ENCODE data around the gene ZNF385B.

The ZNF385B gene

GRCh38 chr2:179539124-179539511 lies 322.3 kb downstream of the ZNF385B start:
- peaks cover 0 to 6% (median 5%) of the 10 kb centered on the region in 5 donors for H3K9me3 ChIP-seq (ENCODE audit: control insufficient read depth in 5 of 5, low read length in 5 of 5)
- H3K27me3 ChIP-seq (ENCODE audit: control insufficient read depth in 5 of 5, insufficient read depth in 4 of 5, low read length in 5 of 5), result no peaks in the 10 kb centered on the region
- no peaks in the 10 kb centered on the region for H3K36me3 ChIP-seq (ENCODE audit: control insufficient read depth in 5 of 5, insufficient read depth in 5 of 5, low read length in 5 of 5)
- H3K4me3 ChIP-seq (ENCODE audit: low read depth in 1 of 5, low read length in 5 of 5), result no peak overlapping the region
- H3K9ac ChIP-seq (ENCODE audit: low read length in 5 of 5), result no peak overlapping the region
- no peaks in the 10 kb centered on the region for H3K4me1 ChIP-seq (ENCODE audit: control insufficient read depth in 5 of 5, insufficient read depth in 5 of 5, low read length in 5 of 5)
- H3K27ac ChIP-seq (ENCODE audit: low read depth, low read length), result no peak overlapping the region

GRCh38 chr2:179538406-179539123 lies 322.8 kb downstream of the ZNF385B start:
- Histone ChIP-seq H3K27ac (ENCODE audit: low read depth, low read length) (no peak overlapping the region), H3K4me1 (ENCODE audit: control insufficient read depth in 5 of 5, insufficient read depth in 5 of 5, low read length in 5 of 5) (no peaks in the 10 kb centered on the region), H3K4me3 (ENCODE audit: low read depth in 1 of 5, low read length in 5 of 5) (no peak overlapping the region), H3K9ac (ENCODE audit: low read length in 5 of 5) (no peak overlapping the region), H3K36me3 (ENCODE audit: control insufficient read depth in 5 of 5, insufficient read depth in 5 of 5, low read length in 5 of 5) (no peaks in the 10 kb centered on the region), H3K27me3 (ENCODE audit: control insufficient read depth in 5 of 5, insufficient read depth in 4 of 5, low read length in 5 of 5) (no peaks in the 10 kb centered on the region), H3K9me3 (ENCODE audit: control insufficient read depth in 5 of 5, low read length in 5 of 5) (peaks cover 0 to 6% (median 5%) of the 10 kb centered on the region in 5 donors)

GRCh38 chr2:179536185-179536584 lies 325.2 kb downstream of the ZNF385B start:
- no peak overlapping the region for H3K9ac ChIP-seq (ENCODE audit: low read length in 5 of 5)
- H3K4me3 ChIP-seq (ENCODE audit: low read depth in 1 of 5, low read length in 5 of 5), result no peak overlapping the region
- peaks cover 0 to 6% (median 5%) of the 10 kb centered on the region in 5 donors for H3K9me3 ChIP-seq (ENCODE audit: control insufficient read depth in 5 of 5, low read length in 5 of 5)
- H3K27me3 ChIP-seq (ENCODE audit: control insufficient read depth in 5 of 5, insufficient read depth in 4 of 5, low read length in 5 of 5), result no peaks in the 10 kb centered on the region
- H3K36me3 ChIP-seq (ENCODE audit: control insufficient read depth in 5 of 5, insufficient read depth in 5 of 5, low read length in 5 of 5), result no peaks in the 10 kb centered on the region
- H3K4me1 ChIP-seq (ENCODE audit: control insufficient read depth in 5 of 5, insufficient read depth in 5 of 5, low read length in 5 of 5), result no peaks in the 10 kb centered on the region
- H3K27ac ChIP-seq (ENCODE audit: low read depth, low read length), result no peak overlapping the region

GRCh38 chr2:179533875-179534274 lies 327.5 kb downstream of the ZNF385B start:
- H3K4me3 ChIP-seq (ENCODE audit: low read depth in 1 of 5, low read length in 5 of 5), result no peak overlapping the region
- no peak overlapping the region for H3K27ac ChIP-seq (ENCODE audit: low read depth, low read length)
- peaks cover 0 to 3% (median 2%) of the 10 kb centered on the region in 5 donors for H3K9me3 ChIP-seq (ENCODE audit: control insufficient read depth in 5 of 5, low read length in 5 of 5)
- H3K27me3 ChIP-seq (ENCODE audit: control insufficient read depth in 5 of 5, insufficient read depth in 4 of 5, low read length in 5 of 5), result no peaks in the 10 kb centered on the region
- H3K36me3 ChIP-seq (ENCODE audit: control insufficient read depth in 5 of 5, insufficient read depth in 5 of 5, low read length in 5 of 5), result no peaks in the 10 kb centered on the region
- no peaks in the 10 kb centered on the region for H3K4me1 ChIP-seq (ENCODE audit: control insufficient read depth in 5 of 5, insufficient read depth in 5 of 5, low read length in 5 of 5)
- no peak overlapping the region for H3K9ac ChIP-seq (ENCODE audit: low read length in 5 of 5)

GRCh38 chr2:179532863-179533278 lies 328.5 kb downstream of the ZNF385B start:
- Histone ChIP-seq H3K4me3 (ENCODE audit: low read depth in 1 of 5, low read length in 5 of 5) (no peak overlapping the region), H3K9me3 (ENCODE audit: control insufficient read depth in 5 of 5, low read length in 5 of 5) (no peaks in the 10 kb centered on the region), H3K4me1 (ENCODE audit: control insufficient read depth in 5 of 5, insufficient read depth in 5 of 5, low read length in 5 of 5) (no peaks in the 10 kb centered on the region), H3K27me3 (ENCODE audit: control insufficient read depth in 5 of 5, insufficient read depth in 4 of 5, low read length in 5 of 5) (no peaks in the 10 kb centered on the region), H3K36me3 (ENCODE audit: control insufficient read depth in 5 of 5, insufficient read depth in 5 of 5, low read length in 5 of 5) (no peaks in the 10 kb centered on the region), H3K9ac (ENCODE audit: low read length in 5 of 5) (no peak overlapping the region), H3K27ac (ENCODE audit: low read depth, low read length) (no peak overlapping the region)

GRCh38 chr2:179528576-179529069 lies 332.8 kb downstream of the ZNF385B start:
- Histone ChIP-seq H3K27me3 (ENCODE audit: control insufficient read depth in 5 of 5, insufficient read depth in 4 of 5, low read length in 5 of 5) (no peaks in the 10 kb centered on the region), H3K4me3 (ENCODE audit: low read depth in 1 of 5, low read length in 5 of 5) (no peak overlapping the region), H3K36me3 (ENCODE audit: control insufficient read depth in 5 of 5, insufficient read depth in 5 of 5, low read length in 5 of 5) (no peaks in the 10 kb centered on the region), H3K4me1 (ENCODE audit: control insufficient read depth in 5 of 5, insufficient read depth in 5 of 5, low read length in 5 of 5) (no peaks in the 10 kb centered on the region), H3K9me3 (ENCODE audit: control insufficient read depth in 5 of 5, low read length in 5 of 5) (no peaks in the 10 kb centered on the region), H3K9ac (ENCODE audit: low read length in 5 of 5) (no peak overlapping the region), H3K27ac (ENCODE audit: low read depth, low read length) (no peak overlapping the region)

GRCh38 chr2:179525340-179525739 lies 336.1 kb downstream of the ZNF385B start:
- Histone ChIP-seq H3K27ac (ENCODE audit: low read depth, low read length) (no peak overlapping the region), H3K27me3 (ENCODE audit: control insufficient read depth in 5 of 5, insufficient read depth in 4 of 5, low read length in 5 of 5) (no peaks in the 10 kb centered on the region), H3K36me3 (ENCODE audit: control insufficient read depth in 5 of 5, insufficient read depth in 5 of 5, low read length in 5 of 5) (no peaks in the 10 kb centered on the region), H3K9ac (ENCODE audit: low read length in 5 of 5) (no peak overlapping the region), H3K4me3 (ENCODE audit: low read depth in 1 of 5, low read length in 5 of 5) (no peak overlapping the region), H3K9me3 (ENCODE audit: control insufficient read depth in 5 of 5, low read length in 5 of 5) (no peaks in the 10 kb centered on the region), H3K4me1 (ENCODE audit: control insufficient read depth in 5 of 5, insufficient read depth in 5 of 5, low read length in 5 of 5) (no peaks in the 10 kb centered on the region)

GRCh38 chr2:179524809-179525339 lies 336.5 kb downstream of the ZNF385B start:
- no peak overlapping the region for H3K27ac ChIP-seq (ENCODE audit: low read depth, low read length)

GRCh38 chr2:179521944-179522343 lies 339.5 kb downstream of the ZNF385B start:
- no peaks in the 10 kb centered on the region for H3K36me3 ChIP-seq (ENCODE audit: control insufficient read depth in 5 of 5, insufficient read depth in 5 of 5, low read length in 5 of 5)
- H3K27ac ChIP-seq (ENCODE audit: low read depth, low read length), result no peak overlapping the region
- H3K4me3 ChIP-seq (ENCODE audit: low read depth in 1 of 5, low read length in 5 of 5), result no peak overlapping the region
- no peaks in the 10 kb centered on the region for H3K9me3 ChIP-seq (ENCODE audit: control insufficient read depth in 5 of 5, low read length in 5 of 5)
- no peak overlapping the region for H3K9ac ChIP-seq (ENCODE audit: low read length in 5 of 5)
- no peaks in the 10 kb centered on the region for H3K4me1 ChIP-seq (ENCODE audit: control insufficient read depth in 5 of 5, insufficient read depth in 5 of 5, low read length in 5 of 5)
- H3K27me3 ChIP-seq (ENCODE audit: control insufficient read depth in 5 of 5, insufficient read depth in 4 of 5, low read length in 5 of 5), result no peaks in the 10 kb centered on the region

More at GRCh38 chr2:179524809-179525339, 336.5 kb downstream of the ZNF385B start:
- H3K9ac ChIP-seq (ENCODE audit: low read length in 5 of 5), result no peak overlapping the region
- H3K9me3 ChIP-seq (ENCODE audit: control insufficient read depth in 5 of 5, low read length in 5 of 5), result no peaks in the 10 kb centered on the region
- H3K4me3 ChIP-seq (ENCODE audit: low read depth in 1 of 5, low read length in 5 of 5), result no peak overlapping the region
- no peaks in the 10 kb centered on the region for H3K36me3 ChIP-seq (ENCODE audit: control insufficient read depth in 5 of 5, insufficient read depth in 5 of 5, low read length in 5 of 5)
- no peaks in the 10 kb centered on the region for H3K4me1 ChIP-seq (ENCODE audit: control insufficient read depth in 5 of 5, insufficient read depth in 5 of 5, low read length in 5 of 5)
- no peaks in the 10 kb centered on the region for H3K27me3 ChIP-seq (ENCODE audit: control insufficient read depth in 5 of 5, insufficient read depth in 4 of 5, low read length in 5 of 5)

GRCh38 chr2:179518830-179519229 lies 342.6 kb downstream of the ZNF385B start:
- H3K9ac ChIP-seq (ENCODE audit: low read length in 5 of 5), result no peak overlapping the region
- no peaks in the 10 kb centered on the region for H3K4me1 ChIP-seq (ENCODE audit: control insufficient read depth in 5 of 5, insufficient read depth in 5 of 5, low read length in 5 of 5)
- no peaks in the 10 kb centered on the region for H3K36me3 ChIP-seq (ENCODE audit: control insufficient read depth in 5 of 5, insufficient read depth in 5 of 5, low read length in 5 of 5)
- H3K4me3 ChIP-seq (ENCODE audit: low read depth in 1 of 5, low read length in 5 of 5), result no peak overlapping the region
- no peaks in the 10 kb centered on the region for H3K27me3 ChIP-seq (ENCODE audit: control insufficient read depth in 5 of 5, insufficient read depth in 4 of 5, low read length in 5 of 5)
- peaks cover 0 to 6% (median 0%) of the 10 kb centered on the region in 5 donors for H3K9me3 ChIP-seq (ENCODE audit: control insufficient read depth in 5 of 5, low read length in 5 of 5)
- no peak overlapping the region for H3K27ac ChIP-seq (ENCODE audit: low read depth, low read length)

Measured in subcutaneous abdominal adipose tissue (tissue), 5 donors.